Hindlimb muscle (tissue), 1 donor: ENCODE measurements around the gene NKD2. TPM values are rescaled to one million over a fixed set of nuclear protein-coding genes. Genes with fewer than 3 reads are reported as not detected.
A peak's percentile ranks its signal among the peaks of the same experiment; 100 is the strongest.
"Not testable (repeated sequence)": the region's sequence is repeated elsewhere in the genome, so short reads cannot be mapped to it uniquely, and the experiment has no call there.

Experiments used
- DNase-seq: peaks from one replicate; pipeline ENCODE4 v3.0.0-alpha.2; 2013
- polyA plus RNA-seq: library from polyadenylated mRNA; unstranded; fragments of 120-200 nt; gene quantifications from one replicate; pipeline ENCODE4 v1.2.1, GENCODE V29; 2013; ENCODE audit not compliant: insufficient read length

NKD2 gene, protein sequence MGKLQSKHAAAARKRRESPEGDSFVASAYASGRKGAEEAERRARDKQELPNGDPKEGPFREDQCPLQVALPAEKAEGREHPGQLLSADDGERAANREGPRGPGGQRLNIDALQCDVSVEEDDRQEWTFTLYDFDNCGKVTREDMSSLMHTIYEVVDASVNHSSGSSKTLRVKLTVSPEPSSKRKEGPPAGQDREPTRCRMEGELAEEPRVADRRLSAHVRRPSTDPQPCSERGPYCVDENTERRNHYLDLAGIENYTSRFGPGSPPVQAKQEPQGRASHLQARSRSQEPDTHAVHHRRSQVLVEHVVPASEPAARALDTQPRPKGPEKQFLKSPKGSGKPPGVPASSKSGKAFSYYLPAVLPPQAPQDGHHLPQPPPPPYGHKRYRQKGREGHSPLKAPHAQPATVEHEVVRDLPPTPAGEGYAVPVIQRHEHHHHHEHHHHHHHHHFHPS
- polyA plus RNA-seq = 3.6 TPM

DNA sequence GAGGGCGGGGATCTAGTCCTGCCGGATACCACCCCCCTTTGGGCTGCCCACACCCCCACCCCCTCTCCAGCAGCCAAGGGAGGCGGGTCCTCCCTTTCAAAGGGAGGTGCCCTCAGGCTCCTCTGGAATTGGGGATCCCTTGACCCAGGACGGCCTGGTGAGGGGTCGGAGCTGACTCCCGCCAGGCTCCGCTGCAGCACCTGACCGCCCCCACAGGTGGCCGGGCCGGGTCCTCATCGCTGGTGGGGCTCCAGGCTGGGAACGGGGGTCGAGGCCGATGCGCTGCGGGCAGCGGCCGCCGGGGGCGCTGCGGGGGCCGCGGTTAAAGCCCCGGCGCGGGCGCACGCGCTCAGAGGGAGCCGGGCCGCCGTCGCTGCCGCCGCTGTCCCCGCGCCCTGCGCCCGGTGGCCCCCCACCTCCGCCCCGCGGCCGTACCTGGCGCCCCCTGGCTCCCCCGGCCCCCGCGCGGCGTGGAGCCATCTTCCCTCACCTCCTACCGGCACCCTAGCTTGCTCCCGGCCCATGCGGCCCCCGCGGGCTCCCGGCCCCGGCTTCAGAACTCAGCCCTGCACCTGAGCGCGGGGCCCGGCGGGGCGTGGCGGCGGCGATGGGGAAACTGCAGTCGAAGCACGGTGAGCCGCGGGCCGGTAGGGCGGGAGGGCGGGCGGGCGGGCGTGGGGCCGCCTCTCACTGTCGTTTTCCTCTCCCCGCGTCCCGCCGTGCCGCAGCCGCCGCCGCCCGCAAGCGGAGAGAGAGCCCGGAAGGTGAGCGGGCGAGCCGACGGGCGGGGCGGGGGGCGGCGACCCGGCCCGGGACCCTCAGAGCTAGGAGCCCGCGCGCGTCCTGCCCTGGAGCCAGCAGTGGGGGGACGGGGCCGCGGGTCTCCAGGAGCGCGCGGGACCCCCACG lies at the start of gene NKD2:
Gene NKD2 (plus strand): TSS at position 352 of the 908 bp plus-strand sequence. CDS start 256 bp downstream, at position 608.
- DNase-seq = no peak

DNA sequence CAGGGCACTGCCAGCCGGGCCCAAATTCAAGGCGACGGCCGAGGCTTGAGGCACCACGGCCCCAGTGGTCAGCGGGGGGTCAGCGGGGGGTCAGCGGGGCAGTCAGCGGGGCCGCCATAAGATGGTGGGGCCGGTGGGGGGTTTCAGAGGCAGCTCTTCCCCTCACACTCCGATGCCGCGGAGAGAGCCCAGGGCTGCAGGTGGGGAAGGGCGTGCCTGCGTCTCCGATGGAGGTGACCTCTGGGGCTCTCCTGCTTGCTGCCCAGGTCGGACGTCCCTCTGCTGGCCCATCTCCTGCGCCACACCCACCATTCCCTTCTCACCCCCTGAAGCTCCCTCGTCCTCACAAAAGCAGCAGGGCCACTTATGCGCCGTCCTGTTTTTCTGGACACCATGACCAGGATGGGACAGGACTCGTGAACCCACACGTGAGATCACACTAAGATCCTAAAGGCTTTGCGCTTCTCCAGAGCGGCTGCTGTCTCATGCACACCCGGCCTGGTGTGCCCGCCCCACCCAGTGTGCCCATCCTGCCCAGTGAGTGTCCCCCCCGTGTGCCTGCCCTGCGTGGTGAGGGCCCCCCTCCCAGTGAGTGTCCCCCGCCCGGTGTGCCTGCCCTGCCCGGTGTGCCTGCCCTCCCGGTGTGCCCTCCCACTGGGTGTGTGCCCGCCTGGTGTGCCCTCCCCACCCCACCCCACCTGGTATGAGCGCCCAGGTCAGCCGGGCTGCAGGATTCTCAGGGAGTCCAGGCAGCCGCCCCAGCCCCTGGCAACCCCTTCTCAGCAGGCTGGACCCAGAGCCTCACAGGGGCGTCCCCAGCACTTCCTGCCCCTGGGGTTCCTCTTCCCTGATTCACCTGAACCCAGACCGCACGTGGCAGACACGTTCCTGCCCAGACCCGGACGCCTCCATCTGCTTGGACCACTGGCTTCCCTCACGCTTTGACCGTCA lies 48.7 kb upstream of the NKD2 start:
- no peak for DNase-seq

DNA sequence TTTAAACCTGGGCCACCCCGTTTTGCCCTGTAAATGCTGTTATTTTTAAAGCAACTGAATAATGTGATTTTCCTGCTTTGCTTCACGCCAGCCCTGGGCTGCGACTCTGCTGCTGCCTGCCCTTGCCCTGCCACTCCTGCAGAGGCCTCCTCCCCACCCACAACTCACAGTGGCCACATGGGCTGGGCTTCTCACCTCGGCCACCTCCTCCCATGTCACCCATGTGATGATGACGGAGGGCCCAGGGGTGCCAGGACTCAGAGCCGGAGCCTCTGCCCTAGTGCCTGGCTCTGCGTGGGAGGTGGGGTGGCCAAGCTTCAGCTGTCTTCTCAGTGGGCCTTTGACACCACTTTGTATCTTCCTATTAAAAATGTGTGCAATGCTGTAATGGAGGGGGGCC lies 48.1 kb upstream of the NKD2 start:
- DNase-seq = no peak

DNA sequence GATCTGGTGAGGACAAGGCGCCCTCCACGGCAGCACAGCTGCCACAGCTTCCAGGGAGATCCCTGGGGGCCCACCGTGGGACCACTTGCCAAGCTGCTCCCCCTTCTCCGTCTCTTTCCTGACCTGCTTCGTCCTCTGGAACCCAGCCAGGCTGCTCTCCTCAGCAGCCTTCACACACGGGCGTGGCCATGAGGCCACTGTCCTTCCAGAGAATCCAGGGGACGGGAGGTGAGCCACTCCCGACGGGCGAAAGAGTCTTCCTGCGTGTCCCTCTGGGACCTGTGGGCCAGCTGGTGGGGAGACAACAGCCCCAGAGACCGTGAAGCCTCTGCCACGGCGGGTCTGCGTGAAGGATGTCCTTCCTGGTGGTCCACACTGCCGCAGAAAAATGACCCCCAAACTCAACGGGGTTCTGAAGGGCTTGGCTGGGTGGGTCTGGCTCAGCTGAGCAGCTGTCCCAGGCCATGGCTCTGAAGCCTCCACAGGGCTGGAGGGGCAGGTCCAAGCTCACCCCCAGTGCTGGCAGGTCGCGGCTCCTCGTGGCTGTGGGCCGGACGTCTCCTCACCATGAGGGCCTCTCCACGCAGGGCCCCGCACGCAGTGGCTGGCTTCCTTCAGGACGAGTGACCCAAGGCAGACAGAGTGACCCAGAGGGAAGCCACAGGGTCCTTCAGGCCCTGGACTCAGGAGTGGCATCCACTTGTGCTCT lies 47.4 kb upstream of the NKD2 start:
- no peak for DNase-seq

DNA sequence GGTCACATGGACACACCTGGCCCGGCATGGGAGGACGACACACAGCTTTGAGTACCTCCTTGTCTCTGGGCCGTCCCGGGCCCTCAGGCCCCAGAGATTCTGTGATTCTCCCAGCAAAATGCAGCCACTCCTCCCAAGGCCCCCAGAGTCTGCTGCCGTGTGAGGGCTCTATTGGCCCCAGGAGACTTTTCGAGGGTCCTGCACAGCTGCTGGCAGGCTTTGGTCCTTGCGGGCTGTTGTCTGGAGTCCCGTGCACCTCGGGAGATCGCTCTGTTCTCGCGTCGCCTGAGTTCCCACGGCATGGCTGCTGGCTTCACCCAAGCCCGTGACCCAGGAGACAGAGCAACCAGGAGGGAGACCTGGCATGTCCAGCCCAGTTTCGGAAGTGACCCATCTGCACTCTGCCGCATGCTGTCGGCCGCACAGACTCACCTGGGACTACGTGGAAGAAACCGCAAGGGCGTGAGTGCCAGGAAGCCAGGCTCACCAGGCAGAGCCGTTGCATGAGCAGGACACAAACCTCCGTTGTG lies 46.8 kb upstream of the NKD2 start:
- no peak for DNase-seq

DNA sequence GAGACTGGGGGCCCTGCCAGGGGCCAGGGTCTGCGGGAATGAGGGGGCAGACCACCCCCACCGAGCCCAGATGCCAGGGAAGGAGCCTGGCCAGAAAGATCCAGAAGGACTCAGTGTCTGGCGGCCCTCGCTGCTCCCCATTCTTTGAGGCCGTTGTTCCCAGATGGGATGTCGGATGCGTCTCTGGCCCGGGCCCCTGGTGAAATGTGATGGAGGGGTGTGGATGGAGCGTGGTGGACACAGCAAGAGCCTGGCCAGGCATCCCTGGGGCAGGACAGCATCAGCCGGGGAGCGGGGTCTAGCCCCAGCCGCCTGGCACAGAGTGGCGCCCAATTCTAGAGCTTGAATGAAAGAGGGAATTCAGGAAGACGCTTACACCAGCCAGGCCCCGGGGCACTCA lies 46.2 kb upstream of the NKD2 start:
- no peak for DNase-seq

DNA sequence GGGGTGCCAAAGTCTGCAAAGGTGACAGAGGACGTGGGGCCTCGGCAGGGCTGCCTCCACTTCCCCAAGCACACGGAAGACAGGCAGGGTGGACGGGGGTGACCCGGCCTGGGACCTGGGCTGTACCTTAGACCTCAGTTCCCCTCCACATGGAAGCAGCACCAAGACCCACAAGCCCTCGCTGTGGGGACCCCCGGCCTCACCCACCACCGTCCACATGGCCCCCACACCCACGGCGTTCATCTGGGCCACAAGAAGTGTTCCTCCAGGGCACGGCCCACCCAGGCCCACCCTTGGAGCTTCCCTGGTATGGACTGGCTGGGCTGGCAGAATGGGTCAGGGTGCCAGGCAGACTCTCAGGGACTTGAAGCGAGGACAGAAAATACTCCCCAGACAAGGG lies 45.8 kb upstream of the NKD2 start:
- no peak for DNase-seq

DNA sequence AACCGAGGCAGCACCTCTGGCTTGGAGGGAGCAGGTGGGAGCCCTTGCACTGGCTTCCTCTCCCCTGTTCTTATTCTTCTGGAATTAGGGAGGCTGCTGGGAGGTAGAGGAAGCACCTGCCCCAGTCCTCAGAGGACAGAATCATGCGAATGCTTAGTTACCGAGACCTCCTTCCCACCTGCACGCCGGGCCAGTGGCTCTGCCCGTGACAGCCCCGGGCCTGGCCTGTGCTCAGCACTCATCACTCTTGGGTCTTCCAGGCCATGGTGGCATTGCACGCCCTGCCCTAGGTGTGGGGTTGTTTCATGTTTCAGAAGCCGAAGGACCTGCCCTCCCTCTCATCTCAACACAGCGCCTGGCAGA lies 45.3 kb upstream of the NKD2 start:
- no peak for DNase-seq

DNA sequence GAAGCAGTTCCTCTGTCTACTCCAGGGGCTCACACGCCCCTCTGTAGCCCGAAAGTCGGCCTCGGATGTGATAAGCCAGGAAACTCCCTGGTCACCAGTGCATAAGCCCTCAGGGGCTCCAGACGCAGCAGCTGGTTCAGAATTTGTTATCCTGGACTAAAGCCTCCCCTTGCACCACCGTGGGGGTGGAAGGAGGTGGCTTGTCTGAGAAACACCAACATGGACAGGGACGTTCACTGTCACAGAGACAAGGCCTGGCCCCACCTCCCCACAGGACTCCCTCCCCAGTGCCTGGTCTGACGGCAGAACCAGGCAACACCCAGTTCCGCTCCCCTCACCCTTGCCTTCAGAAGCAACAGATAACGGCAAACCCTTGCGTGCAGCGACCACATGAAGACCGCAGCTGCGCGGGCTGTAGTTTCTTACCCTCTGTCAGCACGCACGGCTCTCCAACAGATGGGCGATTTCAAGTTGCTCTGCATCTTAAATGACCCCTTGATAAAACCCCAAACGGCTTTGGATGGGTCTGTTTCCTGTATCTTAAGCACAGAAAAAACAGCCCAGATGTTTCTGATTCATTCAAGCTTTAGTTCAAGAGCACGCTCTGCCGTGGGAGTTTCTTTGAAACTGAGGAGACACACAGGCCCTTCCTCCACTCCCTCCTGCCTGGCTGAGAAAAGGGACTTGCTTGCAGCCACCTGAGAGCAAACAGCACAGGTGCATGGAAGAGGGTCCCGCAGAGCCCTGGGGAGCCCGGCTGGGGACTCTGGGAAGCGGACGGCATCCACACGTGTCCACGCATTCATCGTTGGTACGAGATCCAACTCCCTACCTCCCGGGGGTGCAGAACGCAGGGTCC lies 44.7 kb upstream of the NKD2 start:
- peak; percentile 65 for DNase-seq

DNA sequence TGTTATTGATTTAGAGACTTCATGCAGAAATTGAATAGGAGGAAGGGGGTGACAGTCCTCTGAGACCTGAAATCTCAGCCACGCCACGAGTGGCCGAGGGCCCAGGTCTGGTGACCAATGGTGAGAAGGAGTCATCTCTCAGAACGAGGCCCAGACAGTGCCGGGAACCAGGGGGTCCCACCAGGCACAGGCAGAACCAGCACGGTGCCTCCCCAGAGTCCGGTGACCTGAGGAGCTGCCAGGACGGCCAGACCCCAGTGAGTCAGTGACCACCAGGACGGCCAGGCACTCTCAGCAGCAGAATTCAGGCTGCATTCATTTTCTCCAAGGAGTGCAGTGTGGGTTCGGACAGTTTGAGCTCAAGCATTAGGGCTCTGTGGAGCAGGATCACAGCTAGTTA lies 43.8 kb upstream of the NKD2 start:
- no peak for DNase-seq

DNA sequence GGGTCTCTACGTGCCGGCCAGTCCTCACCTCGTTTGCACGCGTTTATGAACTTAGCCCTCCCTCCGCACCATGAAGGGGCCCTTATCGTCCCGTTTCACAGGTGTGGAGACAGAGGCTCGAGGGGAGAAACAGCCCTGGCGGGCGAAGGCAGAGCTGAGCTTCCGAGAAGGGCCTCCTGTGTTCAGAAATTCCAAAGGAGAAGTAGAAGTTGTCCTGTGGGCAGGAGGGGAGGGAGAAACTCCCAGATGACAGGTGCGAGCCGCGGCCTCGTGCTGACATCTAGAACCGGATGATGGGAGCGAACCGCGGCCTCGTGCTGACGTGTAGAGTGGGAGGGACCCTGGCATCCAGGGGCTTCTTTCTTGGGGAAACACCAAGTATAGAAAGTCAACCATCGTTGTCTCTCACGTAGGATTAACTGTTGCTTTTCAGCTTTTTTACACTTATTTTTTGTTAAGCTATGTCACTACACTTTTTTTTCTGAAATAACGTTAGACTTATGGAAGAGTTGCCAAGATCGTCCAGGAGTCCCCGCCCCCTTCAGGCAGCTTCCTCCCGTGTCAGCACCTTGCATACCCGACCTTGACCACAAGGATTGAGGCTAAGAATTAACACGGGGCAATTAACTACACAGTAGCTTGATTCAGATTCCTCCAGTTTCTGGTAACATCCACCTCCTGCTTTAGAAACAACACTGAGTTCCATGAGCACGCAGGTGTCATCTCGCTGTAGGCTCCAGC lies 42.8 kb upstream of the NKD2 start:
- DNase-seq = no peak

DNA sequence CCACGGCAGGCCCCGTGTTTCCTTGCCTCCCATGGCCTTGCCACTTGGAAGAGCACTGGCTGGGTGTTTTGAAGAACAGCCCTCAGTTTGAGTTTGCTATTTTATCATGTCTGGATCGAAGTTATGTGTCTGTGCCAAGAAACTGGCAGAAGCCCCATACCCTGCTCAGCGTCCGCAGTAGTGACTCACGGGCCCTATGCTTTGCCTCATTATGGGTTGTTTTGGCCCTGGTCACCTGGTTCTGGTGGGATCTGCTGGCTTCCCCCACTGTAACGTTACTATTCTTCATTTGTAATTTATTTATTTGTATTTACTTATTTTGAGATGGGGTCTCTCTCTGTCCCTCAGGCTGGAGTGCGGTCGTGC lies 42.3 kb upstream of the NKD2 start:
- no peak for DNase-seq

DNA sequence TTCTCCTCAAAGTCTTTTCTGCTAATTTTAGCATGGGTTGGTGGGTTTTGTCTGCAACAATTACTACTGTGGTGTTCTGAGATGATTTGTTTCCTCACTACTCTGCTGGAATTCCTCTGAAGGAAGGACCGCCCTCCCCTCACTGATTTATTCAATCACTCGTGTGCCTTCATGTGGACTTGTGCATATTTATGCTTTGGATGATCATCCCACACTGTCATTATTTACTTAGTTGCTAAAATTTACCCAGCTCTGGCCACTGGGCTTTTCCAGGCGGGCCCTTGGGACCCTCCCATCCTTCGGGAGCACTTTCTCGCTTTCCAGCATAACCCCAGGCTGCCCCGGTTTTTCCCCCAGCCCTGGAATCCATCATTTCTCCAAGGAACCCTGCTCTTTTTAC lies 41.7 kb upstream of the NKD2 start:
- no peak for DNase-seq

DNA sequence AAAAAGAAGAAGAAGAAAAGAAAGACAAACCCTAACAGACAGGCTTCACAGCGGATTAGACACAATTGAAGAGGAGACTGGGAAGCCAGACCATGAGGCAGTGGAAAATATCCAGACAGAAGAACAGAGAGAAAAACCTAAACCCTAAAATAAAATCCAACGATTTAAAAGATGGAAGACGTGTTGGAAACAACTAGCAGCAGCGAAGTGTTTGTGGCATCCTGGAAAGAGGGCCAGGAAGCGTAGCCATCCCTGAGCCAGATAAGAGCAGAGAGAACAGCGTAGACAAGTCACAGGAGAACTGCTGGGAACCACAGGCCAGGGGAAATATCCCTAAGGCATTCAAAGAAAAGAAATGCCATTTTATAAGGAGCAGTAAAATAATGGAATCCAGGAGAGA lies 39.7 kb upstream of the NKD2 start:
- no peak for DNase-seq

DNA sequence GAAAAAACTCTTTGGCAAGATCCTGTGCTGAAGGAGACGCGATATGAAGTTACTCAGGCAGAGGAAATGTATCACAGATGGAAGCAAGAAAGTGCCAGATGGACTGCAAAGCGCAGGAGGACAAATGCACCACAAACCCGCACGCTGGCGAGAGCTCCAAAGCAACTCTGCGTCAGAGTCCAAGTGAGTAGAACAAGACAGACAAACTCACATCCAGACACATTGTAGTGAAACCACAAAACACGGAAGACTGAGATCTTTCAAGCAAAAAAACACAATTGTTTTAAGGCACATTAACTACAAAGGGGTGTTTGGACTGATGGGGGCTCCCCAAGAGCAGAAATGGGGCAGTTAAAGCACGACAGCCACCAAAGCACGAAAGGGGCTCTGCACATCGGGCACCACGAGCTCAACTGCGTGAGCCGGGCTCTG lies 39.2 kb upstream of the NKD2 start:
- no peak for DNase-seq

DNA sequence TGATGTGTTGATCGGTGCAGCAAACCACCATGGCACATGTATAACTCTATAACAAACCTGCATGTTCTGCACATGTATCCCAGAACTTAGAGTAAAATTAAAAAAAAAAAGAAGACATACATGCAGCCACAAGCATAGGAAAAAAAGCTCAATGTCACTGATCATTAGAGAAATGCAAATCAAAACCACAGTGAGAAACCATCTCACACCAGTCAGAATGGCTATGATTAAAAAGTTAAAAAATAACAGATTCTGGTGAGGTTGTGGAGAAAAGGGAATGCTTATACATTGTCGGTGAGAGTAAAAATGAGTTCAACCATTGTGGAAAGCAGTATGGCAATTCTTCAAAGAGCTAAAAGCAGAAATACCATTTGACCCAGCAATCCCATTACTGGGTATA lies 36.0 kb upstream of the NKD2 start:
- DNase-seq = not testable (repeated sequence)

DNA sequence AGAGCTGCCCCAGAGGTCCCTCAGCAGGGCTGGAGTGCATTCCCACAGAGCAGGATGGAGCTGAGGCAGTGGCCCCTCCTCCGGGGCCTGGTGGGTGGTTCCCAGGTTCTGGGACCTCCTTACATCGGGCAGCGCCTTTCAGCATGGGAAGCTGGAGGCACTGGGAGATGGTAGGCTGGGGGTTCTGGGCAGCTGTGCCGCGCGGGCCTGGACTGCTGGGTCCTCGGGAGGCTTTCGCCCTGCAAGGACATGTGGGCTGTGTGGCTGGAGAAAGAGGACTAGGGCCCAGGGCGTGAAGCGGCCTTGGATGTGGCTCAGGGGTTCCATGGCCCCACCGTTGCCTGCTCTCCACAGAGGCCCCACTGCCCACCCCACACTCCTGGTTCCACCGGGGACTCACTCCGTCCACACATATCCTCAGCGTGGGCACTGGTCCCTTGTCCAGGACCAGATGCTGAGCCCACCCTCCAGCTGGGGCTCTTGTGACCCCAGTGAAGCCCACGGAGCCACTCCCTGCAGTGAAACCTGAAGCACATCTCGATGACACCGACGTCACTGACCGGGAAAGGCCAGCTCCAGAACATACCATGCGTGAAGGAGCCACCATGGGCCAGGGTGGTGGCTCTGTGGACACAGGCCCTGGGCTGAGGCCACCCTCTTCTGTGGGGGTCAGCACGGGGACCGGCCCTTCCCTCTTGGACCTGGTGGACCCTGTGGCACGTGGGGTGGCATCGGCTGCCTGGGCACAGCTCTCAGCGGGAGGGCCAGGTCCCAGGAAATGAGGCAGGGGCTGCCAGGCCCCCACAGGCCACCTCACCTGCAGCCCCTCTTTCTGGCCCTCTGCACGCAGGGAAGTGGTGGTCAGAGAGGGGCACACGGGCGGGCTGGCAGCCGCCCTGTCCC lies 31.5 kb upstream of the NKD2 start:
- no peak for DNase-seq

DNA sequence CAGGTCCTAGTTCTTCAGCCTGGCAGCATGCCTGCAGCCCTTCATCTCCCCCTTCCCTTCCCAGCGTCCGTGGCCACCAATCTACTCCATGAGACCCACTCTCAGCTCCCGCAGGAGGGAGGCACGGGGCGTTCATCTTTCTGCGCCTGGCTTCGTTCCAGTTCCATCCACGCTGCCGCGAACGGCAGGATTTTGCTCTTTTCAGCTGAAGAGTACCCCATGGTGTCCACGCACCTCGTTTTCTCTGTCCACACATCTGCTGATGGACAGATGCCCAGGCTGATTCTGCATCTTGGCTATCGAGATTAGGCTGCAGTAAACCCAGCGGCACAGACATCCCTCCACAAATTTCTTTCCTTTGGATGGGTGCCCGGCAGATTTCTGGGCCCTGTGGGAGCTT lies 30.5 kb upstream of the NKD2 start:
- DNase-seq = no peak

DNA sequence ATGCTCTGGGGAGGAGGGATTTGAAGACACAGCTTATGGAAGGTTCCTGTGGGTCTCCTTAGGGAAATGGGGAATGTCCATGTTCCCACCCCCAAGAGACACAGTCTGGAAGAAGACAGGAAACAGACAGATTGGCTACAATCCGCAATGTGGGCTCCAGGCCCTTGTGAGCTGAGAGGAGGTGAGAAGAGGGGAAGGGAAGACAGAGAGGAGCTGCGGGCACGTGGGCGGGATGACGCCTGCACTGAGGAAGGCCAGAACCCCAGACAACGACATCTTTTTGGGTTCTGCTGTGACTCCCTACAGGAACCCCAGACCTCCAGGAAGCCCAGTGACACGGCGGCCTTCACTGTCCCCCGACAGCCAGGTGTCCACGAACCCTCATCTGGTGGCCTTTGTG lies 29.9 kb upstream of the NKD2 start:
- no peak for DNase-seq
